Measurements from ENCODE around the gene DHRS13.
"Not testable (repeated sequence)": the region's sequence is repeated elsewhere in the genome, so short reads cannot be mapped to it uniquely, and the experiment has no call there.

DHRS13 gene

DNA sequence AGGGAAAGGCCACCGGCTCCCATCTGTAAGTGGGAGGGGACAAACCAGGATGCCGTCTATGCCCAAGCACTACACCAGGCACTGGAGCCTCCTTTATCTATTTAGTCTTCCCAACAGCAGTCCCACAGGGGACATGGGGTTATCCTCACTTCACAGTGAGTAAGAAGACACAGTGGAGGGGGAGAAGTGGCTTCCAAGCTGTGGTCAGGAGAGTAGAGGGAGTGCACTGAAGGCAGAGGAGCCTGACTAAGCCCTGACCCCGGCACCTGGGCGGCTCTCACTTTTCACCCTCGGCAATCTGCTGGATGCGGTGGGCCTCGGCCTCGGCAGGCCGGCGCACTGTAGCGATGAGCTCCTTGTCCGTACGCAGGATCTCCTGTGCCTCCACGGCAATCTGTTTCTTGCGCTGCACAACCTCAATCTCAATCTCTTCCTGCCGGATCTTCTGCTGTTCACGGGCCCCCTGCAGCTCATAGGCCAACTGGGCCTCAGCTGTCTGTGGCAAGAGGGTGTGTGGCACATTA is 21.3 kb downstream of the DHRS13 start:
- Histone ChIP-seq H3K36me3 (ENCODE audit: control insufficient read depth in 2 of 2, insufficient read depth in 2 of 2, low read length in 2 of 2) (peaks cover 46 to 64% of the 10 kb centered on the region in 2 donors), H3K4me3 (ENCODE audit: low read length in 2 of 2) (no peak overlapping the region), H3K9me3 (ENCODE audit: control insufficient read depth in 2 of 2, low read length in 2 of 2) (no peaks in the 10 kb centered on the region)

DNA sequence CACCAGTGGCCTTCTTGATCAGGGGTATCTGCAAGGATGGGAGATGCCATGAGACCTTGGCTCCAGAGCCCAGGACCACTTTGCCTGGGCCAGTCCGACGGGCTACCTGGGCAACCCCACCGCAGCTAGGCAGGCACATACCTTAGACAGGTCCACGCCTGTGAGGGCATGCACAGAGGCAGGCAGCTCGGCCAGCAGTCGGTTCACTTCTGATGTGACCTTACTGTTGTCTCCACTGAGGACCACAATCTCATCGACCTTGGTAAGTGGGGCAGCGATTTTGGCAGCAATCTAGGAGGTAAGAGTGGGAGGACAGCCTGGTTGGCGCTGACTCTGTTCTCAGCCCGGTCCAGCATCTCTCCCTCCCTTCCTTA is 22.3 kb downstream of the DHRS13 start:
- Histone ChIP-seq H3K27me3 (ENCODE audit: control insufficient read depth in 1 of 2, insufficient read depth in 2 of 2, low read length in 2 of 2) (no peaks in the 10 kb centered on the region), H3K9ac (ENCODE audit: low read length in 2 of 2) (no peak overlapping the region), H3K36me3 (ENCODE audit: control insufficient read depth in 2 of 2, insufficient read depth in 2 of 2, low read length in 2 of 2) (peaks cover 45 to 64% of the 10 kb centered on the region in 2 donors), H3K9me3 (ENCODE audit: control insufficient read depth in 2 of 2, low read length in 2 of 2) (no peaks in the 10 kb centered on the region), H3K4me3 (ENCODE audit: low read length in 2 of 2) (no peak overlapping the region), H3K4me1 (ENCODE audit: control insufficient read depth, insufficient read depth, low read length) (no peaks in the 10 kb centered on the region), H3K27ac (ENCODE audit: low read length) (no peak overlapping the region)

More for the DNA sequence above, 21.3 kb downstream of the DHRS13 start:
- no peaks in the 10 kb centered on the region for H3K27me3 ChIP-seq (ENCODE audit: control insufficient read depth in 1 of 2, insufficient read depth in 2 of 2, low read length in 2 of 2)
- no peak overlapping the region for H3K27ac ChIP-seq (ENCODE audit: low read length)
- no peak overlapping the region for H3K9ac ChIP-seq (ENCODE audit: low read length in 2 of 2)
- H3K4me1 ChIP-seq (ENCODE audit: control insufficient read depth, insufficient read depth, low read length): no peaks in the 10 kb centered on the region

DNA sequence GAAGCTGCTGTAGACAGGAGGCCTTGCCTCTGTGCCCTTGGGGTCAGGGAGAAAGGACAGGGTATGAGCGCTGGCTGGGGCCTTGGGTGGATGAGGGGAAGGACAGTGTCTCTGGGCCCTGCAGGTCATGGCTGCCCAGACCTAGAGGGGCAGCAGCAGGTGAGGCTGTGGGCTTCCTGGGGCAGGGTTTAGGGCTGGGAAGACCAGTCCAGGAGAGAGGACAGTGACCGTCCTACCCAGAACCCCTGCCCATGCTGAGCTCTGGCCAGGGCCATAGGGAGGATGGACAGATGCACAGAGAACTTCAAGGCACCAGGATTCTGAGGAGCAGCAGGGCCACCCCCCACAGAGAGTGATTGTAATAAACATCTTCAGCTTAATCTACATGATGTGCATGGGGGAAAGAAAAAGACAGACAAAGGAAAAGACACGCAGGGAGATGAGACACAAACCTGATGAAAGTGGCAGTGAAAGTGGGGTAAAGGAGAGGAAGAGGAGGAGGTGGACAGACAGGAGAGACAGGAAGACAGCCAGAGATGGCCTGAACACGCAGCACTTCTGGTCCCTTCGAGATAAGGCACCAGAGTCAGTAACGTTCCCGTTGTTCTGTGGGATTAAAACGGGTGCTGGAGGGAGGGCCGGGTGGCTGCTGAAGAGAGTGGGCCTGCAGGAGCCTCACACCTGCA is 22.9 kb downstream of the DHRS13 start:
- Histone ChIP-seq H3K27me3 (ENCODE audit: control insufficient read depth in 1 of 2, insufficient read depth in 2 of 2, low read length in 2 of 2) (no peaks in the 10 kb centered on the region), H3K27ac (ENCODE audit: low read length) (no peak overlapping the region), H3K9me3 (ENCODE audit: control insufficient read depth in 2 of 2, low read length in 2 of 2) (no peaks in the 10 kb centered on the region), H3K4me3 (ENCODE audit: low read length in 2 of 2) (no peak overlapping the region), H3K9ac (ENCODE audit: low read length in 2 of 2) (no peak overlapping the region), H3K4me1 (ENCODE audit: control insufficient read depth, insufficient read depth, low read length) (no peaks in the 10 kb centered on the region), H3K36me3 (ENCODE audit: control insufficient read depth in 2 of 2, insufficient read depth in 2 of 2, low read length in 2 of 2) (peaks cover 40 to 59% of the 10 kb centered on the region in 2 donors)

DNA sequence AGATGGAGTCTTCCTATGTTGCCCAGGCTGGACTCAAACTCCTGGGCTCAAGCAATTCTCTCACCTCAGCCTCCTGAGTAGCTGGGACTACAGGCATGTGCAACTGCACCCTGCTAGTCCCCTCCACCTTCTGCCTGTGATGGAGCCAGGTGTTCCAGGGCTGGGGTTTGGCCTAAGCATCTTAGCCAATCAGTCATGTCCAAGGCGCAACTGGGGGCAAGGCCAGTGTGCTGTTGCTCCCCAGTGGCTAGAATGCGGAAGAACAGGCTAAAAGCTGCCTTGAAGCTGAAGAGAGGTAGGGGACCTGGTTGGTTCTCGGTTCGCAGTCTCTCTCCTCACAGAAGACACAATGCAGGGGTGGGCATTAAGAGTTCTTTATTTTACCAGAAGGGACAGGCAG is 23.9 kb downstream of the DHRS13 start:
- no peaks in the 10 kb centered on the region for H3K4me1 ChIP-seq (ENCODE audit: control insufficient read depth, insufficient read depth, low read length)
- no peaks in the 10 kb centered on the region for H3K9me3 ChIP-seq (ENCODE audit: control insufficient read depth in 2 of 2, low read length in 2 of 2)
- no peak overlapping the region for H3K27ac ChIP-seq (ENCODE audit: low read length)
- H3K4me3 ChIP-seq (ENCODE audit: low read length in 2 of 2): no peak overlapping the region
- H3K27me3 ChIP-seq (ENCODE audit: control insufficient read depth in 1 of 2, insufficient read depth in 2 of 2, low read length in 2 of 2): no peaks in the 10 kb centered on the region
- no peak overlapping the region for H3K9ac ChIP-seq (ENCODE audit: low read length in 2 of 2)
- peaks cover 33 to 52% of the 10 kb centered on the region in 2 donors for H3K36me3 ChIP-seq (ENCODE audit: control insufficient read depth in 2 of 2, insufficient read depth in 2 of 2, low read length in 2 of 2)

DNA sequence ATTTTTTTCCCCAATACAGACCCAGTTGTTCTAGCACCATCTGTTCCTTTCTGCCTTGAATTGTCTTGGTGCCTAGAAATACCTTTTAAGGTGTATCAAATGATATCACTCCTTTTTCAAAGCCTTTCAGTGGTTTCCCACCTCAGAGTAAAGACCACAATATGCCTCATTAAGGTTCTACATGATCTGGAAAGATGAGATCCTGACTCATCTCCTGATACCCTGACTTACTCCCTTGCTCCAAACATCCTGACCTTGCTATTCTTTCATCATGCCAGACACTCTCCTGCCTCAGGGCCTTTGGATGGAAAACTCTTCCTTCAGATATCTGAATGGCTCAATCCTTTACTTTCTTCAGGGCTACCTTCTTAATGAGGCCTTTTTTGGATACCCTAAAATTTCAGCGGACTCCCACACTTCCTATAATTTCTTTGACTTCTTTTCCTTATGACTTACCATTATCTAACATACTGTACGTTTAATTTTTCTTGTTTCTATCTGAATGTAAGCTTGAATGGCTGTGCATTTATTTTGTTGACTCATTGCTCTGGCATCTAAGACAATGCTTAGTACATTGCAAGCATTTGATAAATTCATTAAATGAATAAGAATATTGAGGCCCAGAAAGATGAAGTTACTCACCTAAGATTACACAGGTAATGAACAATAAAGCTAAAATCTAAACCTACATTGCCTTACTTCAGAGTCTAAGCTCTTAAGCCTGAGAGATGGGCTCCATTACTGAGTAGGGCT is 24.5 kb downstream of the DHRS13 start:
- Histone ChIP-seq H3K4me3 (ENCODE audit: low read length in 2 of 2) (no peak overlapping the region), H3K9ac (ENCODE audit: low read length in 2 of 2) (no peak overlapping the region), H3K27ac (ENCODE audit: low read length) (no peak overlapping the region), H3K4me1 (ENCODE audit: control insufficient read depth, insufficient read depth, low read length) (no peaks in the 10 kb centered on the region), H3K36me3 (ENCODE audit: control insufficient read depth in 2 of 2, insufficient read depth in 2 of 2, low read length in 2 of 2) (peaks cover 33 to 47% of the 10 kb centered on the region in 2 donors), H3K27me3 (ENCODE audit: control insufficient read depth in 1 of 2, insufficient read depth in 2 of 2, low read length in 2 of 2) (no peaks in the 10 kb centered on the region), H3K9me3 (ENCODE audit: control insufficient read depth in 2 of 2, low read length in 2 of 2) (no peaks in the 10 kb centered on the region)

DNA sequence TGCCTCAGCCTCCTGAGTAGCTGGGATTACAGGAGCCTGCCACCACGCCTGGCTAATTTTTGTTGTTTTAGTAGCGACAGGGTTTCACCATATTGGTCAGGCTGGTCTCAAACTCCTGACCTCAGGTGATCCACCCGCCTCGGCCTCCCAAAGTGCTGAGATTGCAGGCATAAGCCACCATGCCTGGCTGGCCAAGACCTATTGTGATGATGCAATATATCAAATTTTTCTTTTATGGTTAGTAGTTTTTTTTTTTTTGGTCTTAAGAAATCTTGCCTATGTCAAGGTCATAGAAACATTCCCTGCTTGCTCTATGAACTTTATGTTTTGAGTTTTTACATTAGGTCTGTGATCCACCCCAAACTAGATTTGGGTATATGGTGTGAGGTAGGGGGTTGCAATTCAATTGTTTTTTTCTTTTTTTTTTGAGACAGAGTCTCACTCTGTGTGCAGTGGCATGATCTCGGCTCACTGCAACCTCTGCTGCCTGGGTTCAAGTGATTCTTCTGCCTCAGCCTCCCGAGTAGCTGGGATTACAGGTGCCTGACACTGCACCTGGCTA is 25.6 kb downstream of the DHRS13 start:
- H3K9ac ChIP-seq (ENCODE audit: low read length in 2 of 2); H3K9me3 ChIP-seq (ENCODE audit: control insufficient read depth in 2 of 2, low read length in 2 of 2); H3K4me3 ChIP-seq (ENCODE audit: low read length in 2 of 2); H3K27ac ChIP-seq (ENCODE audit: low read length); H3K4me1 ChIP-seq (ENCODE audit: control insufficient read depth, insufficient read depth, low read length); H3K27me3 ChIP-seq (ENCODE audit: control insufficient read depth in 1 of 2, insufficient read depth in 2 of 2, low read length in 2 of 2): not testable (repeated sequence)
- peaks cover 26 to 36% of the 10 kb centered on the region in 2 donors for H3K36me3 ChIP-seq (ENCODE audit: control insufficient read depth in 2 of 2, insufficient read depth in 2 of 2, low read length in 2 of 2)

DNA sequence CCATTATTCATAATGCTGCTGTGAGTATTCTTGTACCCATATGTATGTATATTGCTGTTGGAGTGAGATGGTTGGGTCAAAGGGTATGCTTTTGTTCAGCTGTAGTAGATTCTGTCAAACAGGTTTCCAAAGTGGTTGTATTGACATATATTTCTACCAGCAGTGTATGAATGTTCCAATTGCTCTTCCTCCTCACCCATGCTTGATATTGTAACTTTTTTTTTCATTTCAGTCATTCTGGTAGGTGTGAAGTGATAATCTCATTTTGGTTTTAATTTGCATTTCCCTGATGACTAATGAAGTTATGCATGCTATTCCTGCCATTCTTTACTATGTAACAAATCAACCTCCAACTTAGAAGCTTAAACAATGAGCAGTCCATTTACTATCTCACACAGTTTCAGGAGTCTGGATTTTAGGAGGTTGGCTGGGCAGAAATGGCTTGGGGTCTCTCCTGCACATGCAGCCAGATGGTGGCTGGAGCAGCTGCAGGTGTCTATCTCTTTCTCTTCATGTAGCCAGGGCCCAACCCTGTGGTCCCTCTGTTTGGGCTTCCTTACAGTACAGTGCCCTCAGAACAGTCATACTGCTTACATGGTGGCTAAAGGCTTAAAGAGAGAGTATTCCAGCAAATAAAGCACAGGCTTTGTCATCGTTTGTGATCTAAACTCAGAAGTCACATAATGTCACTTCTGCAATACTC is 26.9 kb downstream of the DHRS13 start:
- H3K27ac ChIP-seq (ENCODE audit: low read length): no peak overlapping the region
- peaks cover 13 to 24% of the 10 kb centered on the region in 2 donors for H3K36me3 ChIP-seq (ENCODE audit: control insufficient read depth in 2 of 2, insufficient read depth in 2 of 2, low read length in 2 of 2)
- no peaks in the 10 kb centered on the region for H3K4me1 ChIP-seq (ENCODE audit: control insufficient read depth, insufficient read depth, low read length)
- H3K27me3 ChIP-seq (ENCODE audit: control insufficient read depth in 1 of 2, insufficient read depth in 2 of 2, low read length in 2 of 2): no peaks in the 10 kb centered on the region
- no peak overlapping the region for H3K4me3 ChIP-seq (ENCODE audit: low read length in 2 of 2)
- no peak overlapping the region for H3K9ac ChIP-seq (ENCODE audit: low read length in 2 of 2)
- no peaks in the 10 kb centered on the region for H3K9me3 ChIP-seq (ENCODE audit: control insufficient read depth in 2 of 2, low read length in 2 of 2)

DNA sequence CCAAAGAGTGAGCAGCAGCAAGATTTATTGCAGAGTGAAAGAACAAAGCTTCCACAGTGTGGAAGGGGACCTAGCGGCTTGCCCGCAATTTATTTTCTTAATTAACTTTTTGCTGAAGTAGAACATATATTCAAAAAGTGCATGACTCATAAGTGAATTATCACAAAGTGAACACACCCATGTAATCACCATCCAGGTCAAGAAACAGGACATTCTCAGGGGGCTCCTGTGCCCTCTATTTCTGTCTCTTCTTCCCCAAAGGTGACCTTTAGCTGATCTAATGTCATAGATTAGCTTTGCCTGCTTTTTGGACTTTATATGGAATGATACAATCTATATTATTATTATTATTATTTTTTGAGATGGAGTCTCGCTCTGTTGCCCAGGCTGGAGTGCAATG is 28.1 kb downstream of the DHRS13 start:
- Histone ChIP-seq H3K27ac (ENCODE audit: low read length) (no peak overlapping the region), H3K4me3 (ENCODE audit: low read length in 2 of 2) (no peak overlapping the region), H3K9ac (ENCODE audit: low read length in 2 of 2) (no peak overlapping the region), H3K36me3 (ENCODE audit: control insufficient read depth in 2 of 2, insufficient read depth in 2 of 2, low read length in 2 of 2) (peaks cover 3 to 11% of the 10 kb centered on the region in 2 donors), H3K27me3 (ENCODE audit: control insufficient read depth in 1 of 2, insufficient read depth in 2 of 2, low read length in 2 of 2) (no peaks in the 10 kb centered on the region), H3K4me1 (ENCODE audit: control insufficient read depth, insufficient read depth, low read length) (no peaks in the 10 kb centered on the region), H3K9me3 (ENCODE audit: control insufficient read depth in 2 of 2, low read length in 2 of 2) (no peaks in the 10 kb centered on the region)

DNA sequence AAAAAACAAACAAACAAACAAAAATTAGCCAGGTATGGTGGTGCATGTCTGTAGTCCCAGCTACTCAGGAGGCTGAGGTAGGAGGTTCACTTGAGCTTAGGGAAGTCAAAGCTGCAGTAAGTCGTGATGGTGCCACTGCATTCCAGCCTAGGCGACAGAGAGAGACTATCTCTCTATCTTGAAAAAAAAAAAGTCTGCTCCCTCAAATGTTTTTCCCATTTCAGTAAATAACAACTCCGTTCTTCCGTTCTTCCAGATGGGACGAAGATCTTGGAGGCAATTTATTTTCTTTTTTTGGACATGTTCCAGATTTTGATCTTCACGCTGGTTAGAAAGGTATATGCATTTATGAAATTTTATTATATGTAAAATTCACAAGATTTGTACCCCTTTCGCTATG is 29.0 kb downstream of the DHRS13 start:
- Histone ChIP-seq H3K4me3 (ENCODE audit: low read length in 2 of 2) (no peak overlapping the region), H3K9me3 (ENCODE audit: control insufficient read depth in 2 of 2, low read length in 2 of 2) (no peaks in the 10 kb centered on the region), H3K27ac (ENCODE audit: low read length) (no peak overlapping the region), H3K36me3 (ENCODE audit: control insufficient read depth in 2 of 2, insufficient read depth in 2 of 2, low read length in 2 of 2) (peaks cover 3% of the 10 kb centered on the region in 2 donors), H3K4me1 (ENCODE audit: control insufficient read depth, insufficient read depth, low read length) (no peaks in the 10 kb centered on the region), H3K27me3 (ENCODE audit: control insufficient read depth in 1 of 2, insufficient read depth in 2 of 2, low read length in 2 of 2) (no peaks in the 10 kb centered on the region), H3K9ac (ENCODE audit: low read length in 2 of 2) (no peak overlapping the region)

DNA sequence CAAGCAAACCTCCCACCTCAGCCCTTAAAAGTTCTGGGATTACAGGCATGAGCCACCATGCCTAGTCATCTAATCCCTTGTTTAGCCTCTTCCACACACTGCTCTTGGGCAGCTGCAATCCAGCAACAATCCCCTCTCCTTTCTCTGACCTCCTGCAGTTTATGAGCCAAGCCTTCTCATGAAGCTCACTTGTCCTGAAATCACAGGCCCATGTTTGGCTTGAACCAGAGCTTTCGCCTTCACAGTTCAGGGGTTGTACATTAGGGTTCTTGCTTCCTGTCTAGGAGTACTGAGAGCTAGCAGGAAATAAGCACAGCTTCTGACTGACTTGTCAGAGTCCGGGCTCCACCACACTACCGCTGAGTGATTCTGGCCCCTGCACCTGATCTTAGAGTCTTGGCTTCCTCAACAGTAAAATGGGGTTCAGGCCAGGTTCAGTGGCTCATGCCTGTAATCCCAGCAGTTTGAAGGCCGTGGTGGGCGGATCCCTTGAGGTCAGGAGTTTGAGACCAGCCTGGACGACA is 31.8 kb downstream of the DHRS13 start:
- H3K4me3 ChIP-seq (ENCODE audit: low read length in 2 of 2): no peak overlapping the region
- H3K27ac ChIP-seq (ENCODE audit: low read length): no peak overlapping the region
- H3K9me3 ChIP-seq (ENCODE audit: control insufficient read depth in 2 of 2, low read length in 2 of 2): no peaks in the 10 kb centered on the region
- no peaks in the 10 kb centered on the region for H3K4me1 ChIP-seq (ENCODE audit: control insufficient read depth, insufficient read depth, low read length)
- H3K9ac ChIP-seq (ENCODE audit: low read length in 2 of 2): no peak overlapping the region
- H3K27me3 ChIP-seq (ENCODE audit: control insufficient read depth in 1 of 2, insufficient read depth in 2 of 2, low read length in 2 of 2): no peaks in the 10 kb centered on the region
- H3K36me3 ChIP-seq (ENCODE audit: control insufficient read depth in 2 of 2, insufficient read depth in 2 of 2, low read length in 2 of 2): no peaks in the 10 kb centered on the region

Data from stomach smooth muscle (tissue), 2 donors.